Activated T-helper 1 cell treated with anti-CD3 and anti-CD28 coated beads, Interleukin-12 subunit alpha, Interleukin-12 subunit beta, Interleukin-2, Interleukin-4 antibody, amounts not matched to agents 30 ng/mL and 10 ng/mL and 1 ng/mL, durations not matched to agents 14 hours and 24 hours and 36 hours (primary cell): Measurements from ENCODE around the gene NFKB1. TPM values are rescaled to one million over a fixed set of nuclear protein-coding genes. Genes with fewer than 3 reads are reported as not detected.
"Not testable (repeated sequence)": the region's sequence is repeated elsewhere in the genome, so short reads cannot be mapped to it uniquely, and the experiment has no call there.

Source experiments
- DNase-seq: peaks from one replicate; pipeline ENCODE4 v3.0.0; 2021; ENCODE audit warnings: low spot score
- H3K27ac Mint-ChIP-seq: one replicate; pipeline ENCODE4 v1.8.0; 2021; ENCODE audit warnings: mild to moderate bottlenecking, mixed read lengths
- H3K27me3 Mint-ChIP-seq: one replicate; pipeline ENCODE4 v1.8.0; 2022; ENCODE audit warnings: mild to moderate bottlenecking, moderate library complexity, mixed read lengths; ENCODE audit not compliant: insufficient read depth
- H3K36me3 Mint-ChIP-seq: one replicate; pipeline ENCODE4 v1.8.0; 2021; ENCODE audit warnings: low read depth, mixed read lengths
- H3K4me1 Mint-ChIP-seq: one replicate; pipeline ENCODE4 v1.8.0; 2021; ENCODE audit warnings: low read depth, mixed read lengths
- H3K4me3 Mint-ChIP-seq: one replicate; pipeline ENCODE4 v1.8.0; 2021; ENCODE audit warnings: mild to moderate bottlenecking, moderate library complexity, mixed read lengths
- H3K9me3 Mint-ChIP-seq: one replicate; pipeline ENCODE4 v1.8.0; 2021; ENCODE audit warnings: mixed read lengths
- intact Hi-C: fragments of 100-400 bp; cut with micrococcal nuclease; formaldehyde crosslinking; loops from one replicate; pipeline ENCODE4 v1.15.1; 2024
- total RNA-seq: library from RNA; stranded (reverse); gene quantifications from 2 replicates; pipeline ENCODE4 v1.2.3, GENCODE V29; 2022

NFKB1 gene
- total RNA-seq, 1 donor from 2014 or later = 139 TPM

DNA sequence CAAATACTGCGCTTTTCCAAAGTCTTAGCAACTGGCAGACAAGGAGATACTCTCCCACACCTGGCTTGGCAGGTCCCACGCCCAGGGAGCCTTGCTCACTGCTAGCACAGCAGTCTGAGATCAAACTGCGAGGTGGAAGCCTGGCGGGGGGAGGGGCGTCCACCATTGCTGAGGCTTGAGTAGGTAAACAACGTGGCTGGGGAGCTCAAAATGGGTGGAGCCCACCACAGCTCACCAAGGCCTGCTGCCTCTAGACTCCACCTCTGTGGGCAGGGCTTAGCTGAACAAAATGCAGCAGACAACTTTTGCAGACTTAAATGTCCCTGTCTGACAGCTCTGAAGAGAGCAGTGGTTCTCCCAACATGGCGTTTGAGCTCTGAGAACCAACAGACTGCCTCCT, 23.0 kb upstream of the NFKB1 start:
- Mint-ChIP-seq H3K27me3 (peaks cover 8% of the 10 kb centered on the region), H3K4me3 (no peak overlapping the region)

GRCh38 chr4:102479832-102480231, 21.3 kb upstream of the NFKB1 start:
- H3K27ac Mint-ChIP-seq, intact Hi-C loops, H3K4me1 Mint-ChIP-seq, H3K27me3 Mint-ChIP-seq, H3K4me3 Mint-ChIP-seq, H3K36me3 Mint-ChIP-seq, DNase-seq: not testable (repeated sequence)
- peaks cover 36% of the 10 kb centered on the region for H3K9me3 Mint-ChIP-seq

More for the DNA sequence above, 23.0 kb upstream of the NFKB1 start:
- intact Hi-C loops = no loop called here
- Mint-ChIP-seq H3K27ac (no peak overlapping the region), H3K9me3 (peaks cover 36% of the 10 kb centered on the region), H3K4me1 (peaks cover 7% of the 10 kb centered on the region), H3K36me3 (peaks cover 3% of the 10 kb centered on the region)
- DNase-seq = no peak

GRCh38 chr4:102483120-102483519, 18.0 kb upstream of the NFKB1 start:
- no peak overlapping the region for H3K27ac Mint-ChIP-seq
- H3K27me3 Mint-ChIP-seq = peaks cover 8% of the 10 kb centered on the region
- no peak overlapping the region for H3K4me3 Mint-ChIP-seq
- H3K4me1 Mint-ChIP-seq = peaks cover 10% of the 10 kb centered on the region
- H3K9me3 Mint-ChIP-seq = peaks cover 29% of the 10 kb centered on the region
- intact Hi-C loops = no loop called here
- DNase-seq = no peak
- peaks cover 1% of the 10 kb centered on the region for H3K36me3 Mint-ChIP-seq

DNA sequence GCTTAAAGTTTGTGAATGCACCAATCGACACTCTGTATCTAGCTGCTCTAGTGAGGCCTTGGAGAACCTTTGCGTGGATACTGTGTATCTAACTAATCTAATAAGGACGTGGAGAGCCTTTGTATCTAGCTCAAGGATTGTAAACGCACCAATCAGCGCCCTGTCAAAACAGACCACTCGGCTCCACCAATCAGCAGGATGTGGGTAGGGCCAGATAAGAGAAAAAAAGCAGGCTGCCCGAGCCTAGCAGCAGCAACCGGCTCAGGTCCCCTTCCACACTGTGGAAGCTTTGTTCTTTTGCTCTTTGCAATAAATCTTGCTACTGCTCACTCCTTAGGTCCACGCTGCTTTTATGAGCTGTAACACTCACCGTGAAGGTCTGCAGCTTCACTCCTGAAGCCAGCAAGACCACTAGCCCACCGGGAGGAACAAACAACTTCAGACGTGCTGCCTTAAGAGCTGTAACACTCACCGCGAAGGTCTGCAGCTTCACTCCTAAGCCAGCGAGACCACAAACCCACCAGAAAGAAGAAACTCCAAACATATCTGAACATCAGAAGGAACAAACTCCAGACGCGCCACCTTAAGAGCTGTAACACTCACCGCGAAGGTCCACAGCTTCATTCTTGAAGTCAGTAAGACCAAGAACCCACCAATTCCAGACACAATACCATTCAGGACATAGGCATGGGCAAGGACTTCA, 17.0 kb upstream of the NFKB1 start:
- H3K4me3 Mint-ChIP-seq, DNase-seq, H3K36me3 Mint-ChIP-seq, intact Hi-C loops, H3K27ac Mint-ChIP-seq: not testable (repeated sequence)
- peaks cover 10% of the 10 kb centered on the region for H3K4me1 Mint-ChIP-seq
- H3K9me3 Mint-ChIP-seq = peaks cover 32% of the 10 kb centered on the region
- H3K27me3 Mint-ChIP-seq = peaks cover 10% of the 10 kb centered on the region

DNA sequence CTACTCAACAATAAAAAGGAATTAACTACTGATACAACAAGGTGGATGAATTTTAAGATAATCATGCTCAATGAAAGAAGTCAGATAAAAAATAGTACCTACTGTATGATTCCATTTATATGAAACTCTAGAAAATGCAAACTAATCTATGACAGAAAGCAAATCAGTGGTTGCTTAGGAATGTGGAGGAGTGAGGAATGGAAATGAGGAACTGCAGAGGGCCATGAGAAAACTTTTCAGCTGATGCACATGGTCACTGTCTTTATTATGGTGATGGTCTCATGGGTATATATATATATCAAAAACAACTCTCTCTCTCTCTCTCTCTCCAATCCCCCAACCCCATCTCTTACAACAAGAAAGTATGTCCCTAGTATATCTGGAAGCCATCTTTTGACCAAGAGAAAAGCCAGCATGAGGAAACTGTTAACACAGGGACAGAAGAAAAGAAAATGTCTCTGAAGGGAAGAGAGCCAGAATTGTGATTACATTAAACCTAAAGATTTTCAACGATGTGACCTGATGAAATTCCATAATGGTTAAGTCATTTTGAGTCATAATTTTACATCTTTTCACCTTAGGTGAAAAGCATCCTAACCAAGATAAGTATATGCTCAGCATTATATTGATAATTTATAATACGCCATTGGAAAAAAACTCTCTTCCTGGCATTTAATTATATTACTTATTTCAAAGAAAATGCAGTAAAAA, 8.5 kb upstream of the NFKB1 start:
- H3K4me3 Mint-ChIP-seq = no peak overlapping the region
- H3K27ac Mint-ChIP-seq = no peak overlapping the region
- peaks cover 10% of the 10 kb centered on the region for H3K9me3 Mint-ChIP-seq
- peaks cover 7% of the 10 kb centered on the region for H3K27me3 Mint-ChIP-seq
- no peaks in the 10 kb centered on the region for H3K36me3 Mint-ChIP-seq
- no peak for DNase-seq
- intact Hi-C loops = no loop called here
- H3K4me1 Mint-ChIP-seq = no peaks in the 10 kb centered on the region

GRCh38 chr4:102493257-102493656, 7.9 kb upstream of the NFKB1 start:
- H3K4me3 Mint-ChIP-seq = no peak overlapping the region
- no peaks in the 10 kb centered on the region for H3K4me1 Mint-ChIP-seq
- H3K27ac Mint-ChIP-seq = no peak overlapping the region
- intact Hi-C loops = no loop called here
- peaks cover 5% of the 10 kb centered on the region for H3K9me3 Mint-ChIP-seq
- H3K36me3 Mint-ChIP-seq = no peaks in the 10 kb centered on the region
- peaks cover 7% of the 10 kb centered on the region for H3K27me3 Mint-ChIP-seq
- DNase-seq = no peak

DNA sequence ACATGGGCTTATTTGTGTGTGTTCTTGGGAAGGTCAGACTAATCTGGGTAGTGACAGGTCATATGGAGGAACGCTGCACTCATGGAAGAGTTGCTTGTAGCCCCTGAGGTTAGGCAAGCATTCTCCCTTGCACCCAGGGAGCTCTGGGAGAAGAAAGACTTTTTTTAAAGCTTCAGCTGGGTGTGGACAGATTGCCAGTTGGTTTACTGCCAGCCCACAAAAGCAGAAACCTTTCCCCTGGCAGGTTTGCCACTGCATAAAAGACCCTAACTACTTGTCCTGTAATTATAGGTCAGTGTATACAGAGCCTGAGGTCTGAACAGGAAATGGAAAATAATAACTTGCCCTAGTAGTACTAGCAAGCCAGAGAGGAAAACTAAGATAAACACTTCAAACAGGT, 7.4 kb upstream of the NFKB1 start:
- Mint-ChIP-seq H3K9me3 (no peaks in the 10 kb centered on the region), H3K4me1 (no peaks in the 10 kb centered on the region), H3K27me3 (peaks cover 5% of the 10 kb centered on the region), H3K4me3 (no peak overlapping the region), H3K27ac (no peak overlapping the region), H3K36me3 (no peaks in the 10 kb centered on the region)
- no peak for DNase-seq
- intact Hi-C loops = no loop called here

DNA sequence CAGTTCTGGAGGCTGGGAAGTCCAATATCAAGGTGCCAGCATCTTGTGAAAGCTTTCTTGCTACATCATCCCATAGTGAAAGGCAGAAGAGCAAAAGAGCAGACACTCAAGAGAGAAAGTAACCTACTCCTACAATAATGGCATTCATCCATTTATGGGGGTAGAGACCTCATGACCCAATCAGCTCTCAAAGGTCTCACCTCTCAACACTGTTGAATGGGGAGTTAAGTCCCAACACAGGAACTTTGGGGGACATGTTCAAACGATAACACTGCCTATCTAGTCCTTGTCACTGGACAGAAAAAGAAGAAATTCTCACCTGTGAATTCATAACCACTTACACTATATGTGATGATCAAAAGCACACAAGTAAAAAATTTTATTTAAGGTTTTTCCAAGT, 6.6 kb upstream of the NFKB1 start:
- intact Hi-C loops = no loop called here
- Mint-ChIP-seq H3K4me1 (no peaks in the 10 kb centered on the region), H3K9me3 (no peaks in the 10 kb centered on the region), H3K4me3 (no peak overlapping the region), H3K36me3 (no peaks in the 10 kb centered on the region), H3K27me3 (peaks cover 5% of the 10 kb centered on the region), H3K27ac (no peak overlapping the region)
- no peak for DNase-seq

- Mint-ChIP-seq H3K4me1 (peaks cover 6% of the 10 kb centered on the region), H3K27ac (no peak overlapping the region), H3K9me3 (no peaks in the 10 kb centered on the region), H3K36me3 (peaks cover 4% of the 10 kb centered on the region), H3K27me3 (peaks cover 5% of the 10 kb centered on the region), H3K4me3 (no peak overlapping the region)
- no peak for DNase-seq
- intact Hi-C loops = loop anchor here (2.0 kb wide), 1 partner anchor 31 kb away; no protein-coding TSS in a partner anchor
These were observed 3.2 kb upstream of the NFKB1 start for GRCh38 chr4:102497986-102498385.

- Mint-ChIP-seq H3K36me3 (peaks cover 21% of the 10 kb centered on the region), H3K4me1 (peaks cover 29% of the 10 kb centered on the region), H3K27me3 (peaks cover 5% of the 10 kb centered on the region), H3K4me3 (peak overlapping the region; percentile 83), H3K9me3 (no peaks in the 10 kb centered on the region), H3K27ac (peak overlapping the region; percentile 90)
- intact Hi-C loops = loop anchor here (1.0 to 5.0 kb wide), 7 partner anchors 27 to 1478 kb away; partner anchors contain the start of genes CENPE and SLC9B1
- no peak for DNase-seq
These were observed 835 bp upstream of the NFKB1 start for GRCh38 chr4:102500352-102500695.

DNA sequence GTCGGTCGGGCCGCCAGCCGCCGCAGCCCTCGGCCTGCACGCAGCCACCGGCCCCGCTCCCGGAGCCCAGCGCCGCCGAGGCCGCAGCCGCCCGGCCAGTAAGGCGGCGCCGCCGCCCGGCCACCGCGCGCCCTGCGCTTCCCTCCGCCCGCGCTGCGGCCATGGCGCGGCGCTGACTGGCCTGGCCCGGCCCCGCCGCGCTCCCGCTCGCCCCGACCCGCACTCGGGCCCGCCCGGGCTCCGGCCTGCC, 213 bp downstream of the NFKB1 start:
- Mint-ChIP-seq H3K4me3 (peak overlapping the region; percentile 79), H3K4me1 (peaks cover 36% of the 10 kb centered on the region), H3K27ac (peak overlapping the region; percentile 89), H3K36me3 (peaks cover 21% of the 10 kb centered on the region), H3K27me3 (peaks cover 5% of the 10 kb centered on the region), H3K9me3 (no peaks in the 10 kb centered on the region)
- intact Hi-C loops = loop anchor here (1.0 to 5.0 kb wide), 10 partner anchors 54 to 1479 kb away; partner anchors contain the start of genes CENPE, SLC39A8 and SLC9B1
- no peak for DNase-seq

GRCh38 chr4:102502543-102502818, 1.3 kb downstream of the NFKB1 start:
- intact Hi-C loops = loop anchor here (1.0 to 5.0 kb wide), 10 partner anchors 33 to 1480 kb away; partner anchors contain the start of genes CENPE, MANBA and SLC9B1
- Mint-ChIP-seq H3K27ac (peak overlapping the region; percentile 91), H3K27me3 (peaks cover 2% of the 10 kb centered on the region), H3K4me3 (peak overlapping the region; percentile 94), H3K9me3 (no peaks in the 10 kb centered on the region), H3K36me3 (peaks cover 21% of the 10 kb centered on the region), H3K4me1 (peaks cover 39% of the 10 kb centered on the region)
- DNase-seq = no peak

DNA sequence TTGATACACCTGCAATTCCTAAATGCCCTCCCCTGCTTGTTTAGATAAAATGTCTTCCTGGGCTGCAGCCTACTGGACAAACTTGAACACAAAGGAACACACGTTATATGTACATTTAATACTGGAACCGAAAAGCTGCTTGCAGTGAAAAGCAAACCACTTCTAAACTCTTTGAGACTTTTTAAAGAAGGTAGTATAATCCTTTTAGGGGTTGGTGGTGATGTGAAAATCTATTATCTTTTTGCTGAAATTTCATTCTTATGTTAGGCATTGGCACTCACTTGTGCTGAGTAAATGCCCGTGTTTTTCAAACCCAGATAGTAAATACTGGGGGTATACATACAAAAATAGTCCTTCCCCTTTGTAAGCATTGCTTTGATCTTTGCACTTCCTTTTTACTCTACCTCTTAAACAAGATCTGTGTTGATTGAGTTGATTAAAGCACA, 2.2 kb downstream of the NFKB1 start:
- Mint-ChIP-seq H3K4me1 (peaks cover 46% of the 10 kb centered on the region), H3K4me3 (peak overlapping the region; percentile 94), H3K27me3 (no peaks in the 10 kb centered on the region), H3K27ac (peak overlapping the region; percentile 80), H3K36me3 (peaks cover 27% of the 10 kb centered on the region), H3K9me3 (no peaks in the 10 kb centered on the region)
- intact Hi-C loops = loop anchor here (1.0 to 5.0 kb wide), 8 partner anchors 109 to 1481 kb away; partner anchors contain the start of genes CENPE, MANBA and SLC9B1
- no peak for DNase-seq
